ENCODE data around the gene PLA2G2C. TPM values are rescaled to one million over a fixed set of nuclear protein-coding genes. Genes with fewer than 3 reads are reported as not detected.

PLA2G2C gene
- total and polyA plus RNA-seq, 4 donors = not detected

DNA sequence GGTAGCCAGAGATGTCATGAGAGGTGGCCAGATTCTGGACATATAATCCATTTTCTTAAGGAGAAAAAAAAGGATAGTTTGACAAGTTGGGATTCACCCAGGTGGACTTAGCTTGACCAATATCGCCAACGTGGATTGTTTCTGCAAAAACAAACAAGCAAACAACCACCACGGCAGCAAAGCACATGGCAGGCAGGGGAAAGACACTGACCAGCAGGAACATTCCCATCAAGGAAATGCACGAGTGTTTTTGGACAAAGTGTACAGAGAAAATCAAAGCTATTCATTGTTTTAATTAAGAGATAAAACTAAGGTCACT lies 9.1 kb upstream of the PLA2G2C start:
- H3K4me3 ChIP-seq (ENCODE audit: low read depth in 1 of 3, low read length in 3 of 3) = no peak overlapping the region
- no peak for DNase-seq (ENCODE audit: low spot score)
- no peak overlapping the region for H3K9ac ChIP-seq (ENCODE audit: low read depth in 1 of 2, low read length in 2 of 2)
- TF ChIP-seq HNF4A (conservative IDR thresholded peaks at IDR 0.05) (peak in 1 of 2 donors; percentile 29), EGR1 (IDR thresholded peaks at IDR 0.05; ENCODE audit: low read depth in 2 of 2) (no peak)
- peaks cover 0 to 14% (median 10%) of the 10 kb centered on the region in 4 donors for H3K4me1 ChIP-seq (ENCODE audit: control insufficient read depth in 4 of 4, insufficient read depth in 4 of 4, low read length in 3 of 4)
- no peaks in the 10 kb centered on the region for H3K36me3 ChIP-seq (ENCODE audit: control insufficient read depth in 4 of 4, insufficient read depth in 3 of 4, low read depth in 1 of 4, low read length in 3 of 4)
- H3K9me3 ChIP-seq (ENCODE audit: control insufficient read depth in 4 of 4, low read length in 3 of 4) = no peaks in the 10 kb centered on the region
- WGBS = 26% methylated on average over 4 of the region's 4 CpGs
- no peak overlapping the region for H3K27ac ChIP-seq (ENCODE audit: low read depth in 1 of 2, low read length in 2 of 2)
- no peaks in the 10 kb centered on the region for H3K27me3 ChIP-seq (ENCODE audit: control insufficient read depth in 4 of 4, insufficient read depth in 4 of 4, low read length in 3 of 4)

GRCh38 chr1:20194757-20195461 lies 8.6 kb upstream of the PLA2G2C start:
- peak overlapping the region in 1 of 3 donors; percentile 12 for H3K4me3 ChIP-seq (ENCODE audit: low read depth in 1 of 3, low read length in 3 of 3)
- peaks cover 0 to 14% (median 10%) of the 10 kb centered on the region in 4 donors for H3K4me1 ChIP-seq (ENCODE audit: control insufficient read depth in 4 of 4, insufficient read depth in 4 of 4, low read length in 3 of 4)
- no peaks in the 10 kb centered on the region for H3K27me3 ChIP-seq (ENCODE audit: control insufficient read depth in 4 of 4, insufficient read depth in 4 of 4, low read length in 3 of 4)
- H3K9me3 ChIP-seq (ENCODE audit: control insufficient read depth in 4 of 4, low read length in 3 of 4) = no peaks in the 10 kb centered on the region
- H3K9ac ChIP-seq (ENCODE audit: low read depth in 1 of 2, low read length in 2 of 2) = peak overlapping the region in 1 of 2 donors; percentile 56
- peak; percentile 89 to 93 for TF ChIP-seq RAD21 (IDR thresholded peaks at IDR 0.05)
- TF ChIP-seq FOXA2 (IDR thresholded peaks at IDR 0.05) = peak; percentile 21
- peak; percentile 61 for TF ChIP-seq YY1 (IDR thresholded peaks at IDR 0.05)
- no peak for TF ChIP-seq SP1 (IDR thresholded peaks at IDR 0.05)
- TF ChIP-seq, protein P1, sequence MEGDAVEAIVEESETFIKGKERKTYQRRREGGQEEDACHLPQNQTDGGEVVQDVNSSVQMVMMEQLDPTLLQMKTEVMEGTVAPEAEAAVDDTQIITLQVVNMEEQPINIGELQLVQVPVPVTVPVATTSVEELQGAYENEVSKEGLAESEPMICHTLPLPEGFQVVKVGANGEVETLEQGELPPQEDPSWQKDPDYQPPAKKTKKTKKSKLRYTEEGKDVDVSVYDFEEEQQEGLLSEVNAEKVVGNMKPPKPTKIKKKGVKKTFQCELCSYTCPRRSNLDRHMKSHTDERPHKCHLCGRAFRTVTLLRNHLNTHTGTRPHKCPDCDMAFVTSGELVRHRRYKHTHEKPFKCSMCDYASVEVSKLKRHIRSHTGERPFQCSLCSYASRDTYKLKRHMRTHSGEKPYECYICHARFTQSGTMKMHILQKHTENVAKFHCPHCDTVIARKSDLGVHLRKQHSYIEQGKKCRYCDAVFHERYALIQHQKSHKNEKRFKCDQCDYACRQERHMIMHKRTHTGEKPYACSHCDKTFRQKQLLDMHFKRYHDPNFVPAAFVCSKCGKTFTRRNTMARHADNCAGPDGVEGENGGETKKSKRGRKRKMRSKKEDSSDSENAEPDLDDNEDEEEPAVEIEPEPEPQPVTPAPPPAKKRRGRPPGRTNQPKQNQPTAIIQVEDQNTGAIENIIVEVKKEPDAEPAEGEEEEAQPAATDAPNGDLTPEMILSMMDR (IDR thresholded peaks at IDR 0.05; ENCODE audit: low read depth, low read length, missing input control) = peak; percentile 80
- TF ChIP-seq NR2F2 (IDR thresholded peaks at IDR 0.05) = no peak
- TF ChIP-seq HNF4A (conservative IDR thresholded peaks at IDR 0.05) = no peak
- peak; percentile 80 for DNase-seq (ENCODE audit: low spot score)
- 20% methylated on average over 15 of the region's 15 CpGs for WGBS
- H3K27ac ChIP-seq (ENCODE audit: low read depth in 1 of 2, low read length in 2 of 2) = peak overlapping the region in 1 of 2 donors; percentile 21
- no peaks in the 10 kb centered on the region for H3K36me3 ChIP-seq (ENCODE audit: control insufficient read depth in 4 of 4, insufficient read depth in 3 of 4, low read depth in 1 of 4, low read length in 3 of 4)

DNA sequence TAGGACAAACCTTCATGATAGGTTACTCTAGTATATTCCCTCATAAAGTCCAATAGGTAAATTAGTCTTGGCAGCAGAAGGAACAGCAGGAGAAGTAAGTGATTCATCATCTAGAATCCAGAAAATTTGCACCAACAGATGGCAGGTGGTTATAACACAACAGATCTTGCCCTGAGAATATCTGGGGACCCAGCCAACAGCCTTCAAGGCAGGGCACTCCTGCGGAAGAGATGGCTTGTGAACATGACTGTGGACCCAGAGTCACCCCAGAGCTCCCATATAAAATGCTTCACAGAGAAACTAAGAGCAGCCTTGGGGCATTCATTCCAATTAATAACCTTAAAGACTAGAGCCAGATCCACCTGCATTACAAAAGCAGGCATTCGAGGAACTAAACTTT lies 7.9 kb upstream of the PLA2G2C start:
- 77% methylated on average over 2 of the region's 2 CpGs for WGBS
- TF ChIP-seq EGR1 (IDR thresholded peaks at IDR 0.05; ENCODE audit: low read depth in 2 of 2) (no peak), FOXA2 (IDR thresholded peaks at IDR 0.05) (no peak), FOXA1 (IDR thresholded peaks at IDR 0.05) (no peak), NR2F2 (IDR thresholded peaks at IDR 0.05) (no peak), YY1 (IDR thresholded peaks at IDR 0.05) (no peak), HNF4A (conservative IDR thresholded peaks at IDR 0.05) (no peak), RXRA (IDR thresholded peaks at IDR 0.05) (no peak), REST (IDR thresholded peaks at IDR 0.05) (no peak), JUND (IDR thresholded peaks at IDR 0.05) (no peak), GABPA (IDR thresholded peaks at IDR 0.05 in 1 of 2, conservative IDR thresholded peaks at IDR 0.05 in 1 of 2) (no peak), TAF1 (conservative IDR thresholded peaks at IDR 0.05) (no peak)
- TF ChIP-seq, protein P1 (IDR thresholded peaks at IDR 0.05; ENCODE audit: low read depth, low read length, missing input control) = no peak
- TF ChIP-seq, protein P2, sequence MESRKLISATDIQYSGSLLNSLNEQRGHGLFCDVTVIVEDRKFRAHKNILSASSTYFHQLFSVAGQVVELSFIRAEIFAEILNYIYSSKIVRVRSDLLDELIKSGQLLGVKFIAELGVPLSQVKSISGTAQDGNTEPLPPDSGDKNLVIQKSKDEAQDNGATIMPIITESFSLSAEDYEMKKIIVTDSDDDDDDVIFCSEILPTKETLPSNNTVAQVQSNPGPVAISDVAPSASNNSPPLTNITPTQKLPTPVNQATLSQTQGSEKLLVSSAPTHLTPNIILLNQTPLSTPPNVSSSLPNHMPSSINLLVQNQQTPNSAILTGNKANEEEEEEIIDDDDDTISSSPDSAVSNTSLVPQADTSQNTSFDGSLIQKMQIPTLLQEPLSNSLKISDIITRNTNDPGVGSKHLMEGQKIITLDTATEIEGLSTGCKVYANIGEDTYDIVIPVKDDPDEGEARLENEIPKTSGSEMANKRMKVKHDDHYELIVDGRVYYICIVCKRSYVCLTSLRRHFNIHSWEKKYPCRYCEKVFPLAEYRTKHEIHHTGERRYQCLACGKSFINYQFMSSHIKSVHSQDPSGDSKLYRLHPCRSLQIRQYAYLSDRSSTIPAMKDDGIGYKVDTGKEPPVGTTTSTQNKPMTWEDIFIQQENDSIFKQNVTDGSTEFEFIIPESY (IDR thresholded peaks at IDR 0.05) = no peak
- TF ChIP-seq, protein P3, sequence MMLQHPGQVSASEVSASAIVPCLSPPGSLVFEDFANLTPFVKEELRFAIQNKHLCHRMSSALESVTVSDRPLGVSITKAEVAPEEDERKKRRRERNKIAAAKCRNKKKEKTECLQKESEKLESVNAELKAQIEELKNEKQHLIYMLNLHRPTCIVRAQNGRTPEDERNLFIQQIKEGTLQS (IDR thresholded peaks at IDR 0.05) = no peak
- TF ChIP-seq, protein P4, sequence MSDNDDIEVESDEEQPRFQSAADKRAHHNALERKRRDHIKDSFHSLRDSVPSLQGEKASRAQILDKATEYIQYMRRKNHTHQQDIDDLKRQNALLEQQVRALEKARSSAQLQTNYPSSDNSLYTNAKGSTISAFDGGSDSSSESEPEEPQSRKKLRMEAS (IDR thresholded peaks at IDR 0.05) = no peak

More for the DNA sequence above, 7.9 kb upstream of the PLA2G2C start:
- H3K27ac ChIP-seq (ENCODE audit: low read depth in 1 of 2, low read length in 2 of 2) = no peak overlapping the region
- DNase-seq (ENCODE audit: low spot score) = no peak
- H3K36me3 ChIP-seq (ENCODE audit: control insufficient read depth in 4 of 4, insufficient read depth in 3 of 4, low read depth in 1 of 4, low read length in 3 of 4) = no peaks in the 10 kb centered on the region
- H3K9ac ChIP-seq (ENCODE audit: low read depth in 1 of 2, low read length in 2 of 2) = no peak overlapping the region
- H3K4me3 ChIP-seq (ENCODE audit: low read depth in 1 of 3, low read length in 3 of 3) = no peak overlapping the region
- no peaks in the 10 kb centered on the region for H3K9me3 ChIP-seq (ENCODE audit: control insufficient read depth in 4 of 4, low read length in 3 of 4)
- H3K27me3 ChIP-seq (ENCODE audit: control insufficient read depth in 4 of 4, insufficient read depth in 4 of 4, low read length in 3 of 4) = no peaks in the 10 kb centered on the region
- H3K4me1 ChIP-seq (ENCODE audit: control insufficient read depth in 4 of 4, insufficient read depth in 4 of 4, low read length in 3 of 4) = peaks cover 0 to 14% (median 10%) of the 10 kb centered on the region in 4 donors
